Activated CD4-positive, CD25-positive, alpha-beta regulatory T cell treated with anti-CD3 and anti-CD28 coated beads, Interleukin-2, amount 50 U/mL, for 72 hours (primary cell): ENCODE measurements around the gene STARD13.

ENCODE experiments used
- DNase-seq: peaks from one replicate; pipeline ENCODE4 v3.0.0; 2021

Gene STARD13

GRCh38 chr13:33310245-33311038 is 24.9 kb upstream of the STARD13 start:
- no peak for DNase-seq

DNA sequence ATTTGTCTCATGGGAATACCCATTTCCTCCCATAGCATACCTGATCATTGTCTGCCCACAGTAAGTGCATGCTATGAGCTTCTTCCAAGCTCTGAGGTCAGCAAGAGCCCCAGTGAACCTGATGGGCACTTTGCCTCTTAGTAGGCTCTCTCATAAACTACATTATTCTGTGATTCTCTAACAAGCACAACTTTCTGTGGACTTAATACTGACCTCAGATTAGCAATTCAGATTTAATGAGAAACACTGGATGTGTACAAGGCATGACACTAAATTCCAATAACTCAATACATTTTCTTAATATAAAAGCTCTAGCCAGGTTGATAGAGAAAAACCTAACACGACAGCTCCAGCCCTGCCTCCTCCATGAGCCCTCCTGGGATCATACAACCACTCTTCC is 23.3 kb upstream of the STARD13 start:
- no peak for DNase-seq

DNA sequence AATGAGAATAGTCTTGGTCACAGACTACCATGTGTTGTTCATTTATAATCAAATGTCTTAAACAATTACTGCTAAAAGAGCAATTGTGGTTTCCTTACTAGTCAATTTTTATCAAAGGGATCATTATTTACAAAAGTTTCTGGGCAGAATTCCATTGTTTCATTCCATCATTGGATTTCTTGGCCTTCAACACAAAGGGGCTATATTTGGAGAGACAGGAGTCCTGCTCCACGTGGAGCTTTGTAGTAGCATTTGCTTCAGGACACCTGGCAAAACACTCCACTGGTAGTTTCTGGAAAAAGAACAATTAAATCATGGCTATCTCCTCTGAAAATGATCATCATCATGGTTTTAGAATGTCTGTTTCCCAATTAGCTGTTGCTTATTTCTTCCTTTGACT is 22.3 kb upstream of the STARD13 start:
- no peak for DNase-seq

DNA sequence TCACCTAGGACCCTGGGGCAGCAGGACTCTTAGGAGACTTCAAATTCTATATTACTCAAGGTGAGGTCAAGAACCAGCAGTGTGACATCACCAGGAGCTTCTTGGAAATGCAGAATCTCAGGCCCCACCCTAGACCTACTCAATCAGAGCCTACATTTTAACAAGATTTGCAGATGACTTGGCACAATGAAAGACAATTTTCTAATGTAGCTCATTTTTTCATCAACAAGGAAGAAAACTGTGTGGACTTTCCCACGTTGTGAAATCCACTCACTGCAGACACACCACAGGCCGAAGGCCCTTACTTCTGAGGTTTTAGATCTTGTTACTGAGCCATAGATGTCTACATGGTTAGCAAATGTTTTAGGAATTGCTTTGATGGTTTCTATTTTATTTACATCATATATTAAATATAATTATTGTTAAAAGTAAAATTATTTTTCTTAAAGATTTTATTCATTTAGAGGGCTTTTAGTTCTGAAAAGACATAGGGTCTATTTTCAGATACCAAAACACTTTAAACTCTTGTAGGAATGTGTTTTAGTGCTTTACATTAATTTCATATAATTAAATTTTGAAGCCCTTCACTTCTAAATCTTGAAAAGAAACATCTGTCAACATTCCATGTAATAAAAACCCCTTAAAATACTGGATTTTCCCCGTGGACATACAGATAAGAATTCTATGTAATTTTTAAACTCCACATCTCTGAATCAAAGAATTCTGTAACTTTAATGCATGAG is 18.5 kb upstream of the STARD13 start:
- DNase-seq, result no peak

DNA sequence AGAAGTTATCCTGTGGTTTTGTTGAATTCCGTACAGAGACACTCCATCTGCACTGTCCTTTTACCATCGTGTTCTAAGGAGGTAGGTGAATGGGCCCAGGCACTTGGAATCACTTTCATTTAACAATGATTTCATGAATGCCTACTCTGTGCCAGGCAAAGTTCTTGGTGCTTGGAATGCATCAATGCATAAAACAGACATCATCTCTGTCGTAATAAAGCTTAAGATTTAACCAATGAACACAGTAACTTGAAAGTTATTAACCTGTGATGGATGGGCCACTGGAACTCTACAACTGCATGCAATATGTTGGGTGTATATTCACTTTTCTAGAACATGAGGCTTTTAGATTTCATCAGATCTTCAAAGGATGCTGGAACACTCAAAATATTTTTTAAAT is 14.1 kb upstream of the STARD13 start:
- no peak for DNase-seq

DNA sequence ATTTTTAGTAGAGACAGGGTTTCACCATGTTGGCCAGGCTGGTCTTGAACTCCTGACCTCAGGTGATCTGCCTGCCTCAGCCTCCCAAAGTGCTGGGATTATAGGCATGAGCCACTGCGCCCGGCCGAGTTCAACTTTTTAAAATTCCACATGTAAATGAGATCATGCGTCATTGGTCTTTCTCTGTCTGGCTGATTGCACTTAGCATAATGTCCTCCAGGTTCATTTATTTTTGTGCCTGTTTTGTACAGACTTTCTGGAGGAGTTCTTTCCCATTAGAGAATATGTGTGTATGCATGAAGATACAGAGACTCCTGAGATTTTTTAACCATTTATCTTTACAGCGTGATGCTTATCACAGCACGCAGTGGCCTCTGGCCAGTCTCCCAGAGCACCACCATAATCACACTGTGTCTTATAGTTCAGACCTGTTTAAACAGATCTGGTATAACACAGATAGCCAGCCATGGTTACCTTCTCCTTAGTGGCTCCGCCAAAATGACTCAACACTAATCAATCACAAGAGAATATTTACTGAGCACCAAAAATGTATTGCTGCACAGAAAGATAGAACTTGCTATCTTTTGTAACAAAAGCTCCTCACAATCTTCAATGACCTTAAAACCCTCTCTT is 11.4 kb upstream of the STARD13 start:
- no peak for DNase-seq

- DNase-seq, result no peak
Measured at GRCh38 chr13:33292712-33293111, 7.2 kb upstream of the STARD13 start.

GRCh38 chr13:33290421-33290965 is 4.9 kb upstream of the STARD13 start:
- no peak for DNase-seq

DNA sequence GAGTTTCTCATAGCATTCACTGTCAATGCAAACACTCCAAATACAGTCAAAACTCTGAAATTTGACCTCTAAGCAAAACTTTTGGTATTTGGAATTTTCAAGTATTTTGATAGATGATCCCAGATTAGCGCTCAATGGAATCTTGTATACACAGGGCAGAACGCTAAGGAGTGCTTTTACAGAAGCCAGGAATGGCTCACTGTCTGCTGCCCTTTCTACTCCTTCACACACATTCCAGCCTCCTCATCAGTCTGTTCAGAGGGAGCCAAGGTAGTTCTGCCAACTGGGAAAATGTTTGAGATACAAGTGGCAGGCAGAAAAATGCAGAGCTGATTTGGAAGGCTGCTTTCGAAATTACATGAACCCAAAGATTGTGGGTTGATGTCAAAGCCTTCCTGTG is 4.4 kb upstream of the STARD13 start:
- DNase-seq, result no peak

- no peak for DNase-seq
Measured at GRCh38 chr13:33287142-33287882, 1.8 kb upstream of the STARD13 start.

GRCh38 chr13:33286128-33286527 is 573 bp upstream of the STARD13 start:
- DNase-seq, result no peak

GRCh38 chr13:33284916-33285315 is 639 bp downstream of the STARD13 start:
- no peak for DNase-seq

- DNase-seq, result no peak
Measured at GRCh38 chr13:33284031-33284430, 1.5 kb downstream of the STARD13 start.

GRCh38 chr13:33283195-33283911 is 2.2 kb downstream of the STARD13 start:
- no peak for DNase-seq

- no peak for DNase-seq
Measured at GRCh38 chr13:33281951-33282595, 3.5 kb downstream of the STARD13 start.

DNA sequence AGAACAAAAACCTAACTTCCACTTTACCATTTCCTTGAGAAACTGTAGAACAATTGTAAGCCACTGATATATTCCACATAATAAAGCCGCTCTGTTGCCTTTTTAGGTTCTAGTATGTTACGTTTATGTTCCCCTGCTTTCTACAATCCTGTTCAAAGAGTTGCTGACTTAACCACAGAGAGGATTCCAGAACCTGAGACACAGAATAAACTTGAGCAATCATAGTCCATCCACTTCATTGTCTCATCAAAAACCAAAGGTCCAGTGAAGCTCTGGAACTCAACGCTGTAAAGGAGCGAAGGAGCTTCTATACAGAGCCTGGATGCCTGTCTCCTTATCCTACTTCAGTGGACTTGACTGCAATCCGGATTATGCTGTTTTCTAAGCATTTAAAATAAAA is 4.6 kb downstream of the STARD13 start:
- DNase-seq, result no peak

GRCh38 chr13:33280279-33280905 is 5.2 kb downstream of the STARD13 start:
- DNase-seq, result no peak

DNA sequence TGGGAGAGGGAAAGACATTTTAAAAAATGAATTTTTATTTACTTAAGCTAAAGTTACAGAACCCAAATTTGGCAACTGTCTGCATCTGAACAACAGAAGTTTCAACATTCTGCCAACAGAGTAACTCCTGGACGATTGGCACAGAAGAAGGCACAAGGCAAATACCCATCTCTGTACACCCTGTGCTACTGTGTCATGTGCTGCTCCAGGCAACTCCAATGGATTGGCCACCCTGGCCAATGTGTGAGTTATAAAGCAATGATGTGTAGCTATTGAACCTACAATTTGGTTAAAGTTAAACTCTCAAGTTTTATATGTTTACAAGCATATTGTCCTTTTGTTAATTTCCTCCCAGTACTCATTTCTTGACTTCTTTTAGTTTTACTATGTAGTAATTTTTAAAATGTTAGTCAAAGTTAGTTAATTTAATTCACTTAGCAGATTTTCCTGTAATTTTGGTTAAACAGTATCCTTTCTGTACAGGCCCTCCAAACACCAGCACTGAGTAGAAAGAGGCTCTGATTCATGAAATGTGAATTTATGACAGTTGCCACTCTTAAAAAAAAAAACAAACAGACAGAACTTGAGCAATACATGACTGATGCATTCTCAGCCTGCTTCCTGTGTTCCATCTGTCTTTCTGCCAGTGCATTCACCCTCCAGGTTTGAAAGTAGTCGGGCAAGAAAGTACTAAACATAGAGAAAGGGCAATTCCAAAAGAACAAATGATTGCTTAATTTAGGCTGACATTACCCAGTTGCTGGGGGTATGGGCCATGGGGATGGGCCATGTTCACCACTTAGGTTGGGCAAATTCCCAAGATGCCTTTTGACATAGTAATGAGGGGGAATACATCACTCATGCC is 5.9 kb downstream of the STARD13 start:
- no peak for DNase-seq

DNA sequence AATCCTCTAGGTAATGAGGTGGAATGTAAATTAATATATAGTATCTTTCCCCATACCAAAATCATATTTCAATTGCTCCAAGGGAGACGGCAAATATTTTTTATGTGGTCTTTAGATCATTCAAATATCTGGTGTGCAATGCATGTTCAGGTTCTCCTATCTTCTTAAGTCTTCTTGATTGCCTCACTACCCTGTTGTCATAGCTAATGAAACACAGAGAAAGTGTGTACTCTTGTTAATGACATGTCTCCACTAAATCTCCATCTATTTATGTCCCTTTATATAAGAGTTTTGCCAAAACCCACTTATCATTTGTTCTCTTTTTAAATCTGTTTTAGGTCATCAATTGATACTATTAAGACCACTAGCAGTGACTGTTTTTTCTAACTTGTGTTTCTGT is 6.6 kb downstream of the STARD13 start:
- no peak for DNase-seq

GRCh38 chr13:33277946-33278345 is 7.6 kb downstream of the STARD13 start:
- DNase-seq, result no peak
